ENCODE measurements around the gene VAT1L.

Gene VAT1L

DNA sequence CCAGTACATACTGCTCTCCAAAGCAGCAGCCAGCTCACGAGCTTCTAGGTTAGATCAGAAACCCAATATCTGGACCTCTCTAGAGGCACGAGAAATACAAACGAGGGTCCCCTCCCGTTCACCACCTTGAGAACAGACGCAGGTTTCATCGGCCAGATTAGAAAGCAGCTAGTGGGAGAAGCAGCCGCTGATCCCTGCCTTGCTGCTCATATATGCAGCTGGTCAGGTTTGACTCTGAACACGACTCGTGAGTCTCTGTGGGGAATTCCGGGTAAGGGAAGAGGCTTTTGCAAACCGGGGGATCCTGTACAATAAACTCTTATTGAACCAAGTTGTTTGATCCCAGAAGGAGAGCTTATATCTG is 1.6 kb downstream of the VAT1L start:
- no peak overlapping the region for H3K4me3 Mint-ChIP-seq
- intact Hi-C loops (cut with micrococcal nuclease), result no loop called here
- H3K36me3 Mint-ChIP-seq (ENCODE audit: low read depth), result no peaks in the 10 kb centered on the region
- no peaks in the 10 kb centered on the region for H3K9me3 Mint-ChIP-seq
- H3K4me1 Mint-ChIP-seq (ENCODE audit: low read depth), result peaks cover 11% of the 10 kb centered on the region
- H3K27me3 Mint-ChIP-seq, result peaks cover 60% of the 10 kb centered on the region
- H3K27ac Mint-ChIP-seq, result no peak overlapping the region

DNA sequence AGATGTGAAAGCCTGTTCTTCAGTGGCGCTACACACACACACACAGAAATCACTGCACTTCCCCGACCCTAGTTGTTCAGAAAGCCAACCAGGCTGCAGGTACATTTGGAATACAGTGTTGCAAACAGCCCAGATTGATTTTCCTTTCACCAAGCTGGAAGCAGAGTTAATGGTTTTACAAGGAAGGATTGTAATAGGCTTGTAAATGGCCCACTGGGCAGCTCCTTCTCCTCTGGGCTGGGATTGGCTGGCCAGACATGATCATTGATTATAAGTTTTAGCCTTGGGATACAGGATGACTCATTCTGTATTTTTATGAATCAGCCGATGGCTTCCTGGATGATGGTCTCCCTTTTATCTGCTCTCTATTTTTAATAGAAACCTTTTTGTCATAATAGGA is 2.5 kb downstream of the VAT1L start:
- no peak overlapping the region for H3K27ac Mint-ChIP-seq
- no peak overlapping the region for H3K4me3 Mint-ChIP-seq
- intact Hi-C loops (cut with micrococcal nuclease), result no loop called here
- peaks cover 60% of the 10 kb centered on the region for H3K27me3 Mint-ChIP-seq
- peaks cover 11% of the 10 kb centered on the region for H3K4me1 Mint-ChIP-seq (ENCODE audit: low read depth)
- H3K9me3 Mint-ChIP-seq, result no peaks in the 10 kb centered on the region
- H3K36me3 Mint-ChIP-seq (ENCODE audit: low read depth), result no peaks in the 10 kb centered on the region

DNA sequence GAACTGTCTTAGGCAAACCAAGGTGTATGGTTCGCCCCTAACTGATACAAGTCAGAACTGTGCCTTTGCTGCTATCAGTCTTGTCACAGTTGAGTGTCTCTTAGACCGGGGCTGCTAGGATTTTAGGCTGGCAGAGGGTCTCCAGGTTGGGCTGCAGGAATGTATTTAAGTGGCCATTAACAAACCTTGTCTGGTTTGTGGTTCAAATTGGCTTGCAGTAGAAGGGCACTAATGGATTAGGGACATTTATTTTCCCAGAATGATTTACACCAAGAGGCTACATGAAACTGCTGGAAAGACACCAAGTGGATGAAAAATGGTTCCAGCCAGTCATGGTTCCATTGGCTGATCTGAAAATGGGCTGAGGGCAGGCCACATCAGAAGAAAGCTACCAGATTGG is 5.1 kb downstream of the VAT1L start:
- H3K9me3 Mint-ChIP-seq, result no peaks in the 10 kb centered on the region
- H3K4me3 Mint-ChIP-seq, result no peak overlapping the region
- H3K36me3 Mint-ChIP-seq (ENCODE audit: low read depth), result no peaks in the 10 kb centered on the region
- intact Hi-C loops (cut with micrococcal nuclease), result no loop called here
- no peak overlapping the region for H3K27ac Mint-ChIP-seq
- H3K4me1 Mint-ChIP-seq (ENCODE audit: low read depth), result peaks cover 4% of the 10 kb centered on the region
- peaks cover 35% of the 10 kb centered on the region for H3K27me3 Mint-ChIP-seq

DNA sequence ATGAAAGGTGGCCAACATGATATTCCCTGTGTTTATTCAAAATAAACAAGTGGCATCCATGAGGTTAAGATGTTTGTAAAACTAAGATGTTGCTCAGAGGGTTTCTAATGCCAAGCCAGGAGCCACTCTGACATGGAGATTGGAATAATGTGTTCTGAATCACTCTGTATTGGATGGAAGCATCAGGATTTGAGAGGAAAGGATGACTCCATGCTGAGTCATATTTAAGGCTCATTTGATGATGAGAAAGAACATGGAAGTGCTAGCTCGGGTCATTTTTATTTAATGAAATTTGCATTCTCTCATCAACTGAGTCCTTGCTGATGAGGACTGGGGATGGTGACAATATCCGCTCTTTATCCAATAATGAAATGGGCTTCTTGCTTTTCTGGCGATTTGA is 6.2 kb downstream of the VAT1L start:
- peaks cover 26% of the 10 kb centered on the region for H3K27me3 Mint-ChIP-seq
- no peaks in the 10 kb centered on the region for H3K4me1 Mint-ChIP-seq (ENCODE audit: low read depth)
- H3K4me3 Mint-ChIP-seq, result no peak overlapping the region
- intact Hi-C loops (cut with micrococcal nuclease), result no loop called here
- H3K9me3 Mint-ChIP-seq, result no peaks in the 10 kb centered on the region
- H3K36me3 Mint-ChIP-seq (ENCODE audit: low read depth), result no peaks in the 10 kb centered on the region
- no peak overlapping the region for H3K27ac Mint-ChIP-seq

DNA sequence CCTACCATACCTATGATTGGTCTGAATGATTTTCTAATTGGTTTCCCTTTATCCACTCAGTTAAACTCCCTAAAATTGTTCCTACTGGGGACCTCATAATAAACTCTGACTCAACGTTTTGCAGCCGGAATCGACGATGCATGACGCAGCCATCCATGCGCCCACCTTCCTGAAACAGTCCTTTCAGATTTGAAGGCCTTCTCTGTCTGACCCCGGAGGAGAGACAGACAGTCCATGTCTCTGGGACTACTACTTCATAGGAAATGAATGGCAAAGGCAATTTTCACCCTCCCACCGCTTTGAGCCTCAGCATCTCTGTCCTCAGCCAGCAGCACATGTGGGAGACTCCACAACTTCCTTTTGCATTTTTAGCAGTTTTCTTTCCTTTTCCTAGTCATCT is 13.5 kb downstream of the VAT1L start:
- Mint-ChIP-seq H3K4me3 (no peak overlapping the region), H3K27ac (no peak overlapping the region), H3K27me3 (peaks cover 2% of the 10 kb centered on the region), H3K9me3 (no peaks in the 10 kb centered on the region), H3K36me3 (ENCODE audit: low read depth) (no peaks in the 10 kb centered on the region), H3K4me1 (ENCODE audit: low read depth) (no peaks in the 10 kb centered on the region)
- intact Hi-C loops (cut with micrococcal nuclease), result no loop called here

DNA sequence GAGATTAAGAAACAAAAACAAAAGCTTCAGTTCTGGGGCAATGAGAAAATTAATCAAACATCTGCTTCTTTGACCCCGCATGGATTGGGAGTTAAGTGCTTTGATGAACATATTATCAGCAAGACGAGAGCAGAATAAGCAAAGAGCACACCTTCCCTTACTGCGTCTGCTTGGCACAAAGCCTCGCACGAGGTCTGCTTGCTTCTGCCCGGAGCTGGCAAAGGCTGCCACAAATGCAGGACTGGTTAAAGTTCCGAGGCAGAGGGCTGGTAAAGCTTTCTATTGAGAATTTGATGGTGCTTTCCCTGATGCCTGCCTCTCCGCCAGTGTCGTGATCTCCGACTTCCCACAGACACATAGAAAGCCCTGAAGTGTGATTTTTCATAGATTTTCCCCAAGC is 17.0 kb downstream of the VAT1L start:
- no peaks in the 10 kb centered on the region for H3K27me3 Mint-ChIP-seq
- no peak overlapping the region for H3K4me3 Mint-ChIP-seq
- H3K9me3 Mint-ChIP-seq, result no peaks in the 10 kb centered on the region
- H3K4me1 Mint-ChIP-seq (ENCODE audit: low read depth), result no peaks in the 10 kb centered on the region
- intact Hi-C loops (cut with micrococcal nuclease), result no loop called here
- no peaks in the 10 kb centered on the region for H3K36me3 Mint-ChIP-seq (ENCODE audit: low read depth)
- no peak overlapping the region for H3K27ac Mint-ChIP-seq

DNA sequence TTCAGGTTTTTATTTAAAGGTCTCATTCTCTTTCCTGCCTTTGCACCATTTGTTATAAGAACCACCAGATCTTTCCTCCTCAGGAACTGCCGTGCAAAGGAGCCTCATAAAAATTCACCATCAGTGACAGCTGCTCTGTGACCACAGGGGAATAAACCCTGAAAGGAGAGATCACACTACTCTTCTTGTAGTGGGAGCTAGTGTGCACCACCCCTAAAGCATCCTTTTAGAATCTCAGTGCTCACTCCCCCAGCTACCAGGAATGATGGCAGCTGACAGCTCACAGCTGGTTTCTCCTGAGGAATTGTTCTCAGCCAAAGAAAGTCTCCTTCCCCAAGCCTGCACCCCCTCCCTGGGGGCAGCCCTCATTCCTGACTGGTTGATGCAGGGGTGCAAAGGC is 18.7 kb downstream of the VAT1L start:
- Mint-ChIP-seq H3K4me1 (ENCODE audit: low read depth) (no peaks in the 10 kb centered on the region), H3K36me3 (ENCODE audit: low read depth) (no peaks in the 10 kb centered on the region), H3K27ac (no peak overlapping the region), H3K9me3 (no peaks in the 10 kb centered on the region), H3K4me3 (no peak overlapping the region), H3K27me3 (no peaks in the 10 kb centered on the region)
- intact Hi-C loops (cut with micrococcal nuclease), result no loop called here

DNA sequence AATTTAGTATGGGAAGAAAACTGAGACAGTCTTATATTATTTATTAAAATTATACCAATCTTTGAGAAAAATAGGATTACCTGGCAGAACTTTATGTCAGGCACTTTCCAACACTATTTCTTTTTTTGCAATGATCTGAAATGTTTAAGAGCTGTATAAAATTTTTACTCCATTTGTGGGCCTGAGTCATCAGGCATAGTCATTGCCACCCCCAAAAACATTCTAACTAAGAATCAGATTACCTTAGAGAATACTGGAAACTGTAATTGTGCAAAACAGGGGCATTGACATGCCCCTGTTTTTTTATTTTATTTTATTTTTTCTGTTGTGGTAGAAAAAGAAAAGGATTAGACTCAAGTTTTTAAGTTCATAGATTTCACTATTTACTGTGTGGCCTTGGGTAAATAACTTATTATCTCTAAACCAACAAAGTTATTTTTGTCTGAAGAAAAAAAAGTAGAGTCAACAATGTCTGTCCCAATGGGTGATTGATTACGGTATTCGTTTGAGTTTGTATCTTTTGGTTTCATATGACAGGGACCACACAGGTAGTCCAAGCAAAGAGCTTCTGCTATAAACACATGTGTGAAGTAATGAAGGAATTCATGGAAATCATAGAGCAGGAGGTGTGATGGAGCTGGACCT is 24.6 kb downstream of the VAT1L start:
- H3K36me3 Mint-ChIP-seq (ENCODE audit: low read depth), result no peaks in the 10 kb centered on the region
- no peaks in the 10 kb centered on the region for H3K9me3 Mint-ChIP-seq
- no peak overlapping the region for H3K4me3 Mint-ChIP-seq
- intact Hi-C loops (cut with micrococcal nuclease), result no loop called here
- H3K4me1 Mint-ChIP-seq (ENCODE audit: low read depth), result no peaks in the 10 kb centered on the region
- no peak overlapping the region for H3K27ac Mint-ChIP-seq
- peaks cover 2% of the 10 kb centered on the region for H3K27me3 Mint-ChIP-seq

DNA sequence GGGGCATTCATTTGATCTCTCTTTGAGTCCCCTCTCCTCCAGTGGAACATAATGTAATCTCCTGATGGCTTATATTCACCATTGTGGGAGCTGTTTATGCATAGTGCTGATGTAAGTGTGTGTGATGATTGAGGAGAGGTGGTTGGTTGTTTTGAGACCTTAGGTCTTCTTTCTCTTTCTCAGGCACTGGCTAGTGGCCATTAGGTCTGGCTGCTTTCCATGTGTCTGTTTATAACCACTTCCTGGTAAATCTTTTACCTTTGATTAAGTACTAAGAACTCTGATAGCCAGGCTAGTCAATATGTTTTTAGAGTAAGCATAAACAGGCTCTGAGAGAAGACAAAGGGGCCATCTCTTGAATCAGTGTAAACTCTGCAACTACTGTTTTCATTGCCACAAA is 27.9 kb downstream of the VAT1L start:
- Mint-ChIP-seq H3K27ac (no peak overlapping the region), H3K9me3 (no peaks in the 10 kb centered on the region), H3K27me3 (peaks cover 4% of the 10 kb centered on the region), H3K4me3 (no peak overlapping the region), H3K4me1 (ENCODE audit: low read depth) (no peaks in the 10 kb centered on the region), H3K36me3 (ENCODE audit: low read depth) (no peaks in the 10 kb centered on the region)
- intact Hi-C loops (cut with micrococcal nuclease), result no loop called here

DNA sequence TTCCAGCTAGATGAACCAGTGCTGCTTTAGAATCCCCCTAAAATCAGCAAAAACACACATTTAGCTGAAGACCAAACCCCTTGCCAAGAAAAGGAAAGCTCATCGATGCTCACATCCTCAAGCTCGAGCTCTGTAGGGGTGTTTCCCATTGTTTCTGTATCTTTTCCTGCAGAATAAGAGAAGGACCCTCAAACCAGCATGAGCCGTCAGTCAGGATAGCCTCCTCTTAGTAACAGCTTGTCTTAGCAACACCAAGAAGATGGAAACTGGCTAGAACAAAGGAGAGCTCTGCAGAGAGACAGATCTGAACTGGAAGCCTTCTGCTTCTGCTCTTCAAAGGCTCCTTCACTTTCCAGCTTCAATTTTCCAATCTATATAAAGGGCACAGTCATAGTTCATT is 32.0 kb downstream of the VAT1L start:
- Mint-ChIP-seq H3K9me3 (no peaks in the 10 kb centered on the region), H3K27me3 (peaks cover 6% of the 10 kb centered on the region), H3K36me3 (ENCODE audit: low read depth) (no peaks in the 10 kb centered on the region), H3K4me3 (no peak overlapping the region), H3K4me1 (ENCODE audit: low read depth) (no peaks in the 10 kb centered on the region), H3K27ac (no peak overlapping the region)
- intact Hi-C loops (cut with micrococcal nuclease), result no loop called here

DNA sequence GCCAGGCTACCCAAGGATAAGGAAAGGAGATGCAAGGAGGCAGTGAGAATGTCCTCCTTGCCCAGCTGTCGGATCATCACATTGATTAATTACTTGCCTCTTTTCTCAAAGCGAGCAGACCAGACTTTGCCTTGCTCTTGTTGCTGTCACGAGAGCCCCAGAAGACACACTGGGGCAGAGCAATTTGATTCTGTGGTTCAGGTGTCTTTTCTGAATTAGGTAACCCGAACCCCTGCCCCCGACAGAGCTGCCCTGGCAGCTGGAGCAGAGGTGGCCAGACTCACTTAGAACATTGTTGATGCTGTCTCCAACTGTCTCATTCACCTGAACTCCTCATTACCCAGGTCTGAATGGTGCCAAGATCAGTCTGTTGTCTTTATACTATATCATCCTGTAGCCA is 34.3 kb downstream of the VAT1L start:
- H3K36me3 Mint-ChIP-seq (ENCODE audit: low read depth), result no peaks in the 10 kb centered on the region

DNA sequence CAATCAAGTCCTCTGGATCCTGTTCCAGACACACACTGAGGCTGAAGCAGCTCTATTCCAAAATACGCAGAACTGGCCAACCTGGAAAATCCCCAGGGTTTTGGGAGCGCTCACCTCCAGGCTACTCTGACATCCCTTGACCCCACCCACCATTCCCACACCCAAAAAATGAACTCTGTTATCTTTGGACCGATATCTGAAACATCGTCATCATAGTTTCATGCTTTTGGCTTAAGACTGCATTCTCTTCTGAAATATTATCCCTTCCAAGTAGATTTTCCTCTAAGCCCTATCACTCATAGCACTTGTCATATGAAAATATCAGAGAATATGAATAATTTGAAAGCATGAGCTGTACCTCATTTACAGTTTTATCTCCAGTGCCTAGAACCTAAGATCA is 34.7 kb downstream of the VAT1L start:
- Mint-ChIP-seq H3K27ac (no peak overlapping the region), H3K27me3 (peaks cover 4% of the 10 kb centered on the region), H3K9me3 (no peaks in the 10 kb centered on the region), H3K36me3 (ENCODE audit: low read depth) (no peaks in the 10 kb centered on the region), H3K4me1 (ENCODE audit: low read depth) (no peaks in the 10 kb centered on the region), H3K4me3 (no peak overlapping the region)
- intact Hi-C loops (cut with micrococcal nuclease), result no loop called here

More for the DNA sequence above, 34.3 kb downstream of the VAT1L start:
- no peaks in the 10 kb centered on the region for H3K4me1 Mint-ChIP-seq (ENCODE audit: low read depth)
- no peak overlapping the region for H3K27ac Mint-ChIP-seq
- H3K4me3 Mint-ChIP-seq, result no peak overlapping the region
- peaks cover 4% of the 10 kb centered on the region for H3K27me3 Mint-ChIP-seq
- intact Hi-C loops (cut with micrococcal nuclease), result no loop called here
- no peaks in the 10 kb centered on the region for H3K9me3 Mint-ChIP-seq

DNA sequence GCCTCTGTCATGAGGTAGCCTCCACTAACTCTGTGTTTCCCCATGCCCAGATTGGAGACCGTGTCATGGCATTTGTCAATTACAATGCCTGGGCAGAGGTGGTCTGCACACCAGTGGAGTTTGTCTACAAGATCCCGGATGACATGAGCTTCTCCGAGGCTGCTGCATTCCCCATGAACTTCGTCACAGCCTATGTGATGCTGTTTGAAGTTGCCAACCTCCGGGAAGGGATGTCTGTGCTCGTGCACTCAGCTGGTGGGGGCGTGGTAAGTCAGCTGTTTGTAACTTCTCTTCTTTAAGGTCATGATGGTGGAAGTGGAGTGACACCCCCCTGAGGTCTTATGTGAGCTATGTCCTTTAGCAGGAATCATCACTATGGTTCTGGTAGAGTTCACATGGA is 36.8 kb downstream of the VAT1L start:
- Mint-ChIP-seq H3K27ac (no peak overlapping the region), H3K9me3 (no peaks in the 10 kb centered on the region), H3K4me3 (no peak overlapping the region), H3K4me1 (ENCODE audit: low read depth) (no peaks in the 10 kb centered on the region), H3K36me3 (ENCODE audit: low read depth) (no peaks in the 10 kb centered on the region), H3K27me3 (peaks cover 3% of the 10 kb centered on the region)
- intact Hi-C loops (cut with micrococcal nuclease), result no loop called here

DNA sequence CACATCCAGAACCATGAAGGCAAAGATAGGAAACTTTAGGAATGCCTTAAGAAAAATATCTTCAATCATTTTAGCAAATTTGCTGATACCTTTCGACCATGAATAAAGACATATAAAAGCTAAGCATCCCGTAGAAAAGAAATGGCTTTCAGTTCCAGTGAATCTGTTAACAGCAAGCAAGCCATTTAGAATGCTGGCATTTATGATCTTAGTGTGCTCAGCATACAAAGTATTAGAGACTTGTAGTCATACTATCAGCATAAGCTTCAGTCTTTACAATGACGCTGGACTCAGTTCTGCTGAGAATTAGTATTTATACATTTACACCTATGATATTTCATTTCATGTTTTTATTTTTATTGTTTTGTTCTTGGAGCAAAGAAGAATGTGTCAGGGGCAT is 38.7 kb downstream of the VAT1L start:
- intact Hi-C loops (cut with micrococcal nuclease), result no loop called here
- H3K4me1 Mint-ChIP-seq (ENCODE audit: low read depth), result no peaks in the 10 kb centered on the region
- no peaks in the 10 kb centered on the region for H3K9me3 Mint-ChIP-seq
- no peaks in the 10 kb centered on the region for H3K36me3 Mint-ChIP-seq (ENCODE audit: low read depth)
- H3K27ac Mint-ChIP-seq, result no peak overlapping the region
- no peak overlapping the region for H3K4me3 Mint-ChIP-seq
- peaks cover 2% of the 10 kb centered on the region for H3K27me3 Mint-ChIP-seq

DNA sequence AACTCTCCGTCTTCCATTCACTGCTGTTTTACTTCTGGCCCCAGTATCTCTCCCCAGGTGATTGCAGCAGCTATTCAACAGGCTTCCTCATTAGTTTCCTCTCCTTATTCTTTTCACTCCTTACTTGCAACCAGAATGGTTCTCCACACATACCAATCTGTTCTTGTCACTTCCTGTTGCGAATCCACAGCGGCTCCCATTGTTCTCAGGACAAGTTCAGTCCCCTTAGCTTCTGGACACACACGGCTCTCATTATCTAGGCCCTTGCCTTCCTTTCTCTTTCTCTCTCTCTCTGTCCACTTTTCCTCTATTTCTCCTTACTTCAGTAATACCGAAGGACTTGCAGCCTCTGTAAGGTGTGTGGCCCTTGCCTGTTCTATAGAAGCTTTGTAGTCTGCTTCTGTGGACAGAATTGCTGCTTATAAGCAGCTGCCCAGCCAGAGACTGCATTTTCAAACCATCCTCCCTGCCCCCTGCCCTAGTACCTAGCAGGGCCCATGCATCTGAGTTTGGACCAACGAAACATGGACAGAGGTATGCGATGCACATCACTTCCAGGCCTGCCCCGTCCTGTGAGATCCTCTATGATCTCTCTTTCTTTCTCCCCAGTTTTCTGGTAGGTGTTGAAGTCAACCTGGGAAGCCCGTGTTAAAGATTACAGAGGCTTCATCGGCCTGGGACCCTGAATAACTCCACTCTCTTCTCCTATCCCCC is 45.7 kb downstream of the VAT1L start:
- intact Hi-C loops (cut with micrococcal nuclease), result no loop called here
- no peak overlapping the region for H3K4me3 Mint-ChIP-seq
- no peaks in the 10 kb centered on the region for H3K9me3 Mint-ChIP-seq
- H3K27me3 Mint-ChIP-seq, result peaks cover 4% of the 10 kb centered on the region
- no peaks in the 10 kb centered on the region for H3K36me3 Mint-ChIP-seq (ENCODE audit: low read depth)
- H3K27ac Mint-ChIP-seq, result no peak overlapping the region
- H3K4me1 Mint-ChIP-seq (ENCODE audit: low read depth), result no peaks in the 10 kb centered on the region

Measured in dendritic cell treated with granulocyte-macrophage colony-stimulating factor and Interleukin-4, amounts not matched to agents 40 ng/mL and 50 ng/mL, for 4 days (primary cell).